ENCODE results near the gene TP53TG5. TPM values are rescaled to one million over a fixed set of nuclear protein-coding genes. Genes with fewer than 3 reads are reported as not detected.
A peak's percentile ranks its signal among the peaks of the same experiment; 100 is the strongest.

The TP53TG5 gene
- total and polyA plus RNA-seq, 4 donors, result 0.03 to 0.28 TPM; not detected in 2

DNA sequence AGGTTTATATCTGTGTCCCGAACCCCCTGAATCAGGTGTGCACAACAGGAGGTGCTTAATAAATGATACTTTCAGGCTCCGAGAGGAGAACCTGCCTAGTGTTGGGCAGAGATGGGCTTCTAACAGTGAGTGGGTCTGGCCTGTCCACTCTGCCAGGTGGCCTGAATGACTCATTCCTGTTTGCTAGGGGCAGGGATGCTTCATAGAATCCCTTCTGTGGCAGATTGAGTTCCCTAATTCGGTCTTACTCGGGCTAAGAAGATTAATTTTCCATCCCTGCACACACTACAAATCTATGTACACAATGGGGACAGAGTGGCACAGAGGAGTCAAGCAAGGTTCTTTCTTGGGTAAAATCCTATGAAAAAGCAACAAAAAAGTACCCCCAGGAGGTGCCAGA is 49.7 kb downstream of the TP53TG5 start:
- DNase-seq (no peak), ATAC-seq (ENCODE audit: insufficient read depth, low FRiP score) (no peak)
- H3K27ac ChIP-seq (ENCODE audit: low read depth in 1 of 2, low read length in 1 of 2), result no peak overlapping the region
- no peak overlapping the region for H3K9ac ChIP-seq (ENCODE audit: insufficient read depth in 1 of 2, low read length in 2 of 2)
- no peaks in the 10 kb centered on the region for H3K9me3 ChIP-seq (ENCODE audit: control insufficient read depth in 4 of 4, insufficient read depth in 3 of 4, low read length in 3 of 4)
- H3K27me3 ChIP-seq (ENCODE audit: control insufficient read depth in 3 of 3, insufficient read depth in 3 of 3, low read length in 2 of 3), result no peaks in the 10 kb centered on the region
- peaks cover 0 to 3% (median 0%) of the 10 kb centered on the region in 5 donors for H3K4me1 ChIP-seq (ENCODE audit: control insufficient read depth in 5 of 5, insufficient read depth in 5 of 5, low read length in 5 of 5)
- no peak overlapping the region for H3K4me3 ChIP-seq
- peaks cover 14 to 41% (median 26%) of the 10 kb centered on the region in 4 donors for H3K36me3 ChIP-seq (ENCODE audit: control insufficient read depth in 4 of 4, insufficient read depth in 4 of 4, low read length in 4 of 4)
- TF ChIP-seq, protein P1, sequence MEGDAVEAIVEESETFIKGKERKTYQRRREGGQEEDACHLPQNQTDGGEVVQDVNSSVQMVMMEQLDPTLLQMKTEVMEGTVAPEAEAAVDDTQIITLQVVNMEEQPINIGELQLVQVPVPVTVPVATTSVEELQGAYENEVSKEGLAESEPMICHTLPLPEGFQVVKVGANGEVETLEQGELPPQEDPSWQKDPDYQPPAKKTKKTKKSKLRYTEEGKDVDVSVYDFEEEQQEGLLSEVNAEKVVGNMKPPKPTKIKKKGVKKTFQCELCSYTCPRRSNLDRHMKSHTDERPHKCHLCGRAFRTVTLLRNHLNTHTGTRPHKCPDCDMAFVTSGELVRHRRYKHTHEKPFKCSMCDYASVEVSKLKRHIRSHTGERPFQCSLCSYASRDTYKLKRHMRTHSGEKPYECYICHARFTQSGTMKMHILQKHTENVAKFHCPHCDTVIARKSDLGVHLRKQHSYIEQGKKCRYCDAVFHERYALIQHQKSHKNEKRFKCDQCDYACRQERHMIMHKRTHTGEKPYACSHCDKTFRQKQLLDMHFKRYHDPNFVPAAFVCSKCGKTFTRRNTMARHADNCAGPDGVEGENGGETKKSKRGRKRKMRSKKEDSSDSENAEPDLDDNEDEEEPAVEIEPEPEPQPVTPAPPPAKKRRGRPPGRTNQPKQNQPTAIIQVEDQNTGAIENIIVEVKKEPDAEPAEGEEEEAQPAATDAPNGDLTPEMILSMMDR (IDR thresholded peaks at IDR 0.05; ENCODE audit: control extremely low read depth, extremely low read depth), result no peak
- 89 to 92% methylated on average over 4 of the region's 4 CpGs for WGBS, 2 donors

DNA sequence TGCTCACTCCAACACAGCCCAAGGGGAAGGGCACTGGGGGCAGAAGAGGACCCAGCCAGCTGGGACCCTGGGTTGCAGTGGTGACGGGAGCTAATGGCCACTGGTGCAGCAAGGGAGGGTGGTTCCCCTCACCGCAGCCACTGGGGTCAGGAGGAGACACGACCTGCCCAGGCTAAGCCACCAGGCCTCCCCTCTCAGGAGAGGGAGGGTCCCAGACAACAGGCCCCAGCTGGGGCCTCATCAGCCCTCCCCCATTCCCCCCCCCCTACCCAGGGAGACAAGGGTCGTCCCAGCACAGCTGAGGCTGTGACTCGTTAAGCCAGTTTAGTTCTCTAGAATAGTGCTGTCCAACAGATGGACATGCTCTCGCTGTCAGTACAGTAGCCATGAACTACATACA is 52.8 kb downstream of the TP53TG5 start:
- Histone ChIP-seq H3K9ac (ENCODE audit: insufficient read depth in 1 of 2, low read length in 2 of 2) (no peak overlapping the region), H3K4me3 (no peak overlapping the region), H3K9me3 (ENCODE audit: control insufficient read depth in 4 of 4, insufficient read depth in 3 of 4, low read length in 3 of 4) (no peaks in the 10 kb centered on the region), H3K4me1 (ENCODE audit: control insufficient read depth in 5 of 5, insufficient read depth in 5 of 5, low read length in 5 of 5) (peaks cover 0 to 3% (median 0%) of the 10 kb centered on the region in 5 donors), H3K27ac (ENCODE audit: low read depth in 1 of 2, low read length in 1 of 2) (no peak overlapping the region), H3K27me3 (ENCODE audit: control insufficient read depth in 3 of 3, insufficient read depth in 3 of 3, low read length in 2 of 3) (no peaks in the 10 kb centered on the region), H3K36me3 (ENCODE audit: control insufficient read depth in 4 of 4, insufficient read depth in 4 of 4, low read length in 4 of 4) (peaks cover 9 to 26% (median 18%) of the 10 kb centered on the region in 4 donors)
- DNase-seq, result no peak
- 78 to 79% methylated on average over 6 of the region's 6 CpGs for WGBS, 2 donors
- TF ChIP-seq, protein P1 (IDR thresholded peaks at IDR 0.05; ENCODE audit: control extremely low read depth, extremely low read depth), result no peak
- no peak for ATAC-seq (ENCODE audit: insufficient read depth, low FRiP score)

DNA sequence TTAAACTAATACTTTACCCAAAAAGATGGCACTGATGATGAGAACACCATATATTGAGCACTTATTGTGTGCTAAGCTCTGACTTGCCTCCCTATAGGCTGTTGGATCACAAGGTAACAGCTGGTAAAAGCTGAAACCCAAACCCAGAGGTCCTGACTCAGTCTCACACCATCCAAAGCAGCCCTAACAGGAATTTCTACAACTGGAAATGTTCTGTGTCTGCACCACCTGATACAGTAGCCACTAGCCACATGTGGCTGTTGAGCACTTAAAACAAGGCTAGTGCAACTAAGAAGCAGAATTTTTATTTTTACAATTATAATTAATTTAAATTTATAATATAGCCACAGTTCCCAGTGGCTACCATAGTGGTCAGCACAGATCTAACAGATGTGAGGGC is 54.4 kb downstream of the TP53TG5 start:
- no peak for DNase-seq
- H3K36me3 ChIP-seq (ENCODE audit: control insufficient read depth in 4 of 4, insufficient read depth in 4 of 4, low read length in 4 of 4), result peaks cover 5 to 16% (median 9%) of the 10 kb centered on the region in 4 donors
- H3K4me3 ChIP-seq, result no peak overlapping the region
- no peaks in the 10 kb centered on the region for H3K4me1 ChIP-seq (ENCODE audit: control insufficient read depth in 5 of 5, insufficient read depth in 5 of 5, low read length in 5 of 5)
- no peak overlapping the region for H3K27ac ChIP-seq (ENCODE audit: low read depth in 1 of 2, low read length in 1 of 2)
- no peak overlapping the region for H3K9ac ChIP-seq (ENCODE audit: insufficient read depth in 1 of 2, low read length in 2 of 2)
- no peak for ATAC-seq (ENCODE audit: insufficient read depth, low FRiP score)
- TF ChIP-seq, protein P1 (IDR thresholded peaks at IDR 0.05; ENCODE audit: control extremely low read depth, extremely low read depth), result no peak
- H3K9me3 ChIP-seq (ENCODE audit: control insufficient read depth in 4 of 4, insufficient read depth in 3 of 4, low read length in 3 of 4), result no peaks in the 10 kb centered on the region
- H3K27me3 ChIP-seq (ENCODE audit: control insufficient read depth in 3 of 3, insufficient read depth in 3 of 3, low read length in 2 of 3), result peaks cover 0 to under 1% (median 0%) of the 10 kb centered on the region in 3 donors

DNA sequence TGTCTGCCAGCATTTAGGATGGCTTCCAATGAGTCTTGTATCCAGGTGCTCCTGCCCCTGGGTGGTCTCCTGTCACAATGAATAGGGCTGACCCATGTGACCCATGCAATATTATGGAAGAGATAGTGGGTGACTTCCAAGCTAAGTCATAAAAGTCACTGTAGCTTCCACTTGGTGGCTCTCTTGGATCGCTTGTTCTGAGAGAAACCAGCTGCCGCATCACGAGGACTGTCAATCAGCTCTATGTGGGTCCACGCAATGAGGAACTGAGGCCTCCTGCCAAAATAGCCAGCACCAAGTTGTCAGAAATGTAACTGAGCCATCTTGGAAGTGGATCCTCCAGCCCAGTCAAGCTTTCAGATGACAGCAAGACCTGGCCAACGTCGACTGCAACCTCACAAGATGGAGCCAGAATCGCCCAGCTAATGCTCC is 55.2 kb downstream of the TP53TG5 start:
- Histone ChIP-seq H3K9ac (ENCODE audit: insufficient read depth in 1 of 2, low read length in 2 of 2) (no peak overlapping the region), H3K36me3 (ENCODE audit: control insufficient read depth in 4 of 4, insufficient read depth in 4 of 4, low read length in 4 of 4) (peaks cover 2 to 15% (median 3%) of the 10 kb centered on the region in 4 donors), H3K27ac (ENCODE audit: low read depth in 1 of 2, low read length in 1 of 2) (no peak overlapping the region), H3K4me1 (ENCODE audit: control insufficient read depth in 5 of 5, insufficient read depth in 5 of 5, low read length in 5 of 5) (no peaks in the 10 kb centered on the region), H3K27me3 (ENCODE audit: control insufficient read depth in 3 of 3, insufficient read depth in 3 of 3, low read length in 2 of 3) (peaks cover 0 to 8% (median 0%) of the 10 kb centered on the region in 3 donors), H3K9me3 (ENCODE audit: control insufficient read depth in 4 of 4, insufficient read depth in 3 of 4, low read length in 3 of 4) (no peaks in the 10 kb centered on the region), H3K4me3 (no peak overlapping the region)
- DNase-seq (peak in 2 of 3 donors; percentile 24 to 47), ATAC-seq (ENCODE audit: insufficient read depth, low FRiP score) (no peak)
- TF ChIP-seq, protein P1 (IDR thresholded peaks at IDR 0.05; ENCODE audit: control extremely low read depth, extremely low read depth), result no peak
- WGBS, 2 donors, result 43 to 48% methylated on average over 7 of the region's 7 CpGs

Measured in lung (tissue), 12 donors.